ENCODE data around the gene ZNF500.

DNA sequence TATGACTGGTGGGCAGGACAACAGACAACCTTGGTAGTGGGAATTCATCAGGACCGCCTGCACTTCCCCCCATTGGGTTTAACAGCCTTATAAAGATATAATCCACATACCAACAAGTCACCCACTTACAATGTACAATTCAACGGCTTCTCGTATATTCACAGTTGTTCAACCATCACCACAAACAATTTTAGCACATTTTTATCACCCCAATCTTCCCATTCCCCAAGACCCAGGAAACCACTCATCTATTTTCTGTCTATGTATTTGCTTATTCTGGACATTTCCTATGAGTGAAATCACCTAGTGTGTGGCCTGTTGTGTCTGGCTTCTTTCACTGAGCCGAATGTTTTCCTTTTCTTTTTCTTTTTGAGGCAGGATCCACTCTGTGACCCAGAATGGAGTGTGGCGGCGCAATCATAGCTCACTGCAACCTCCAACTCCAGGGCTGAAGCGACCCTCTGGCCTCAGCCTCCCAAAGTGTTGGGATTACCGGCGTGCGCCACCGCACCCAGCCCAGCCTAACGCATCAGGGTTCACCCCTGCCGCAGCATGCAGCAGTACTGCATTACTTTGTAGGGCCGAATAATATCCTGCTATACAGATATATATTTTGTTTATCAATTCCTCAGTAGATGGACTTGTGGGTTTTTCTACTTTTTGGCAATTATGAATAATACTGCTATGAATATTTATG lies 43.7 kb downstream of the ZNF500 start:
- TF ChIP-seq POLR2A (IDR thresholded peaks at IDR 0.05) = no peak
- TF ChIP-seq, protein P1, sequence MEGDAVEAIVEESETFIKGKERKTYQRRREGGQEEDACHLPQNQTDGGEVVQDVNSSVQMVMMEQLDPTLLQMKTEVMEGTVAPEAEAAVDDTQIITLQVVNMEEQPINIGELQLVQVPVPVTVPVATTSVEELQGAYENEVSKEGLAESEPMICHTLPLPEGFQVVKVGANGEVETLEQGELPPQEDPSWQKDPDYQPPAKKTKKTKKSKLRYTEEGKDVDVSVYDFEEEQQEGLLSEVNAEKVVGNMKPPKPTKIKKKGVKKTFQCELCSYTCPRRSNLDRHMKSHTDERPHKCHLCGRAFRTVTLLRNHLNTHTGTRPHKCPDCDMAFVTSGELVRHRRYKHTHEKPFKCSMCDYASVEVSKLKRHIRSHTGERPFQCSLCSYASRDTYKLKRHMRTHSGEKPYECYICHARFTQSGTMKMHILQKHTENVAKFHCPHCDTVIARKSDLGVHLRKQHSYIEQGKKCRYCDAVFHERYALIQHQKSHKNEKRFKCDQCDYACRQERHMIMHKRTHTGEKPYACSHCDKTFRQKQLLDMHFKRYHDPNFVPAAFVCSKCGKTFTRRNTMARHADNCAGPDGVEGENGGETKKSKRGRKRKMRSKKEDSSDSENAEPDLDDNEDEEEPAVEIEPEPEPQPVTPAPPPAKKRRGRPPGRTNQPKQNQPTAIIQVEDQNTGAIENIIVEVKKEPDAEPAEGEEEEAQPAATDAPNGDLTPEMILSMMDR (IDR thresholded peaks at IDR 0.05) = no peak
- no peak for TF ChIP-seq POLR2AphosphoS5 (IDR thresholded peaks at IDR 0.05)

Measured in stomach (tissue), 4 donors.